Endodermal cell (in vitro differentiated cells): ENCODE data around the gene ARHGEF18. TPM values are rescaled to one million over a fixed set of nuclear protein-coding genes. Genes with fewer than 3 reads are reported as not detected.
A peak's percentile ranks its signal among the peaks of the same experiment; 100 is the strongest.

Experiments used
- DNase-seq: peaks from one replicate; pipeline ENCODE4 v3.0.0-alpha.2; 2017
- H3K27ac ChIP-seq: 2 replicates; pipeline ENCODE4 v1.5.1; 2013; ENCODE audit warnings: mild to moderate bottlenecking, low read depth, low read length, moderate library complexity
- H3K27me3 ChIP-seq: 2 replicates; pipeline ENCODE4 v1.6.1; 2013; ENCODE audit warnings: mild to moderate bottlenecking, low read length, moderate library complexity; ENCODE audit not compliant: insufficient read depth, control insufficient read depth, poor library complexity, severe bottlenecking
- H3K36me3 ChIP-seq: 2 replicates; pipeline ENCODE4 v1.7.0; 2013; ENCODE audit warnings: mild to moderate bottlenecking, low read length, moderate library complexity; ENCODE audit not compliant: control insufficient read depth, insufficient read depth
- H3K4me1 ChIP-seq: one replicate; pipeline ENCODE4 v1.7.0; 2013; ENCODE audit warnings: low read length; ENCODE audit not compliant: control insufficient read depth, insufficient read depth
- H3K4me3 ChIP-seq: 2 replicates; pipeline ENCODE4 v1.5.1; 2013; ENCODE audit warnings: mild to moderate bottlenecking, low read length, moderate library complexity
- H3K9ac ChIP-seq: 2 replicates; pipeline ENCODE4 v1.6.1; 2013; ENCODE audit warnings: mild to moderate bottlenecking, low read length, moderate library complexity; ENCODE audit not compliant: poor library complexity, severe bottlenecking; ENCODE audit errors: extremely low read depth
- H3K9me3 ChIP-seq: 2 replicates; pipeline ENCODE4 v1.6.1; 2013; ENCODE audit warnings: mild to moderate bottlenecking, low read length, moderate library complexity; ENCODE audit not compliant: control insufficient read depth
- H3K27ac Mint-ChIP-seq: 2 replicates; pipeline ENCODE4 v1.8.0; 2020; ENCODE audit warnings: mixed read lengths
- H3K27me3 Mint-ChIP-seq: 2 replicates; pipeline ENCODE4 v1.8.0; 2021; ENCODE audit warnings: mild to moderate bottlenecking, mixed read lengths; ENCODE audit not compliant: insufficient read depth
- H3K36me3 Mint-ChIP-seq: 2 replicates; pipeline ENCODE4 v1.8.0; 2020; ENCODE audit warnings: low read depth, mixed read lengths
- H3K4me1 Mint-ChIP-seq: 2 replicates; pipeline ENCODE4 v1.8.0; 2020; ENCODE audit warnings: mixed read lengths
- H3K4me3 Mint-ChIP-seq: 2 replicates; pipeline ENCODE4 v1.8.0; 2020; ENCODE audit warnings: mild to moderate bottlenecking, moderate library complexity, mixed read lengths
- H3K9me3 Mint-ChIP-seq: 2 replicates; pipeline ENCODE4 v1.8.0; 2020; ENCODE audit warnings: mild to moderate bottlenecking, mixed read lengths
- CTCF ChIP-seq: fragments of 200-600 bp; sonication (generic); conservative IDR thresholded peaks from 2 replicates; pipeline ENCODE4 v1.5.0; 2021; ENCODE audit warnings: antibody characterized with exemption, mild to moderate bottlenecking
- WGBS, 2 experiments: methylation state at CpG; one replicate each; pipeline versions ENCODE4 v1.1.5 to v1.1.7; 2013; ENCODE audit warnings: missing lambda C conversion rate in 2 of 2, mixed read lengths in 1 of 2; ENCODE audit not compliant: insufficient coverage in 1 of 2, insufficient read length in 1 of 2; 5-methylcytosine and 5-hydroxymethylcytosine counted together
- total RNA-seq, 2 donors: library from RNA; stranded (reverse); fragmentation: NEBNext Ultra II Directional in 1 of 2; extraction: Animal tissue kit (Norgen Biotek cat#: 25700) in 1 of 2; gene quantifications; 2 replicates in 1 of 2; 3 replicates in 1 of 2; pipeline ENCODE4 v1.2.1, GENCODE V29; 2021

The ARHGEF18 gene
- total RNA-seq, 2 donors from 2014 or later: 51.7 to 53.3 TPM

GRCh38 chr19:7391218-7391670 lies 42.5 kb downstream of the ARHGEF18 start:
- Mint-ChIP-seq H3K9me3 (no peaks in the 10 kb centered on the region), H3K36me3 (peaks cover 3% of the 10 kb centered on the region), H3K4me1 (peaks cover 15% of the 10 kb centered on the region), H3K27ac (peak overlapping the region; percentile 72), H3K27me3 (no peaks in the 10 kb centered on the region), H3K4me3 (no peak overlapping the region)
- no peak for DNase-seq
- H3K9me3 ChIP-seq: no peaks in the 10 kb centered on the region
- no peaks in the 10 kb centered on the region for H3K4me1 ChIP-seq
- H3K27ac ChIP-seq: no peak overlapping the region
- H3K4me3 ChIP-seq: no peak overlapping the region
- H3K9ac ChIP-seq: no peak overlapping the region
- H3K36me3 ChIP-seq: no peaks in the 10 kb centered on the region
- no peaks in the 10 kb centered on the region for H3K27me3 ChIP-seq
- TF ChIP-seq CTCF: no peak
- WGBS, 2 experiments: 77 to 79% methylated on average over 11 to 14 of the region's 14 CpGs

- no peak for TF ChIP-seq CTCF
- Mint-ChIP-seq H3K27me3 (no peaks in the 10 kb centered on the region), H3K4me1 (peaks cover 15% of the 10 kb centered on the region), H3K27ac (no peak overlapping the region), H3K9me3 (no peaks in the 10 kb centered on the region), H3K4me3 (peak overlapping the region; percentile 84), H3K36me3 (peaks cover 7% of the 10 kb centered on the region)
- H3K27me3 ChIP-seq: no peaks in the 10 kb centered on the region
- H3K9ac ChIP-seq: no peak overlapping the region
- DNase-seq: no peak
- no peaks in the 10 kb centered on the region for H3K9me3 ChIP-seq
- no peaks in the 10 kb centered on the region for H3K4me1 ChIP-seq
- 79 to 82% methylated on average over 2 of the region's 2 CpGs for WGBS, 2 experiments
- H3K36me3 ChIP-seq: no peaks in the 10 kb centered on the region
- H3K27ac ChIP-seq: no peak overlapping the region
- no peak overlapping the region for H3K4me3 ChIP-seq
These were observed 44.7 kb downstream of the ARHGEF18 start for GRCh38 chr19:7393459-7393858.

- H3K36me3 Mint-ChIP-seq: peaks cover 8% of the 10 kb centered on the region
- WGBS, 2 experiments: 39 to 59% methylated on average over 4 to 13 of the region's 13 CpGs
- no peaks in the 10 kb centered on the region for H3K9me3 ChIP-seq
- no peak for TF ChIP-seq CTCF
- peak overlapping the region; percentile 84 for H3K4me3 Mint-ChIP-seq
- peak overlapping the region; percentile 33 for H3K9ac ChIP-seq
- H3K4me3 ChIP-seq: peak overlapping the region; percentile 95
- no peak overlapping the region for H3K27ac Mint-ChIP-seq
- H3K9me3 Mint-ChIP-seq: no peaks in the 10 kb centered on the region
- no peak overlapping the region for H3K27ac ChIP-seq
- DNase-seq: no peak
- H3K27me3 ChIP-seq: no peaks in the 10 kb centered on the region
- no peaks in the 10 kb centered on the region for H3K27me3 Mint-ChIP-seq
- H3K4me1 Mint-ChIP-seq: peaks cover 21% of the 10 kb centered on the region
- no peaks in the 10 kb centered on the region for H3K36me3 ChIP-seq
- H3K4me1 ChIP-seq: no peaks in the 10 kb centered on the region
These were observed 45.4 kb downstream of the ARHGEF18 start for GRCh38 chr19:7393939-7394730.
